Keratinocyte (primary cell): ENCODE data around the gene BRSK1.

ENCODE experiments used
- CTCF ChIP-seq, 3 experiments: IDR thresholded peaks in 1 of 3; conservative IDR thresholded peaks in 1 of 3; optimal IDR thresholded peaks in 1 of 3; 2 replicates in 2 of 3; 3 replicates in 1 of 3; pipeline versions ENCODE3 to v1.5.1; 2011; ENCODE audit warnings: low read length in 3 of 3, mild to moderate bottlenecking in 3 of 3, moderate library complexity in 2 of 3, control low read depth in 1 of 3, inconsistent platforms in 1 of 3; ENCODE audit not compliant: insufficient read depth in 2 of 3; ENCODE audit errors: extremely low read depth in 1 of 3
- EZH2 ChIP-seq: IDR thresholded peaks from one replicate; pipeline ENCODE4 v1.6.1; 2012; ENCODE audit warnings: inconsistent platforms, mild to moderate bottlenecking, low read length, moderate library complexity

DNA sequence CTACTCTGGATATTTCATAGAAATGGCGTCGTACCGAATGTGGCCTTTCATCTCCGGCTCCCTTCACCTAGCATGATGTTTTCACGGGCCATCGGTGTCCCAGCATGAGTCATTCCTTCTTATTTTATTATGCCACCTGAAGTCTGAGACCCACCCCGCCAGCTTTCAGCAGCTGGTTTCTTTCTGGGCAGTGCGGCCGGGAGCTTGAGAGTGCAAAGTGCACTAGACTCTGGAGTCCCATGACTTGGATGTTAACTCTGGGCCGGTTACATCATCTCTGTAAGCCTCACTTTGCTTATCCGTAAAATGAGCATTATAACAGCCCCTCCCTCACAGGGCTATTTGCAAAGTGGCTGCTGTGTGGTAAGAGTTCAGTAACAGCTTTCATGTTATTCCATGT, 50.1 kb downstream of the BRSK1 start:
- TF ChIP-seq EZH2: no peak
- no peak for TF ChIP-seq CTCF (optimal IDR thresholded peaks at IDR 0.05 in 1 of 3, IDR thresholded peaks at IDR 0.05 in 1 of 3, conservative IDR thresholded peaks at IDR 0.05 in 1 of 3; ENCODE audit: extremely low read depth in 1 of 3, insufficient read depth in 2 of 3, low read length in 3 of 3)
